Cardiac muscle cell (in vitro differentiated cells and primary cell): ENCODE results near the gene GAB3. TPM values are rescaled to one million over a fixed set of nuclear protein-coding genes. Genes with fewer than 3 reads are reported as not detected.

ENCODE experiments used
- DNase-seq, 2 donors: peaks; one replicate each; pipeline versions ENCODE4 v3.0.0 to v3.0.0-alpha.2; 2010 to 2017; ENCODE audit warnings: low read depth in 1 of 2, low spot score in 1 of 2
- H3K27ac ChIP-seq: fragments of 200-600 bp; sonication (generic); 2 replicates; pipeline ENCODE4 v1.5.1; 2016
- H3K27me3 ChIP-seq: fragments of 200-600 bp; sonication (generic); 2 replicates; pipeline ENCODE4 v1.6.0; 2016; ENCODE audit warnings: control low read depth
- H3K36me3 ChIP-seq: fragments of 200-600 bp; sonication (generic); 2 replicates; pipeline ENCODE4 v1.5.1; 2016; ENCODE audit warnings: control low read depth
- H3K4me1 ChIP-seq: fragments of 200-600 bp; sonication (generic); 2 replicates; pipeline ENCODE4 v1.8.1; 2017; ENCODE audit warnings: low read depth, mild to moderate bottlenecking, mixed run types
- H3K4me3 ChIP-seq: fragments of 200-600 bp; sonication (generic); 2 replicates; pipeline ENCODE4 v1.5.1; 2016; ENCODE audit warnings: mild to moderate bottlenecking
- H3K9me3 ChIP-seq: fragments of 200-600 bp; sonication (generic); 2 replicates; pipeline ENCODE4 v1.5.1; 2017; ENCODE audit warnings: low read depth, mild to moderate bottlenecking, control low read depth
- CTCF ChIP-seq: IDR thresholded peaks from 2 replicates; pipeline ENCODE4 v1.5.1; 2012; ENCODE audit warnings: low read depth, mild to moderate bottlenecking, low read length
- polyA plus RNA-seq: library from polyadenylated mRNA; unstranded; fragments of >200 nt; fragmentation: Nextera tagmentation; extraction: Ambion mirVana; gene quantifications from 2 replicates; pipeline ENCODE4 v1.2.1, GENCODE V29; 2016
- total RNA-seq: library from RNA; depleted of rRNA; stranded (reverse); fragments of >200 nt; gene quantifications from 2 replicates; pipeline ENCODE4 v1.2.3, GENCODE V29; 2016

GAB3 gene
- total and polyA plus RNA-seq, 2 experiments from 2014 or later = 0.45 TPM; not detected in 1

- Histone ChIP-seq H3K4me1 (no peaks in the 10 kb centered on the region), H3K27me3 (no peaks in the 10 kb centered on the region), H3K9me3 (no peaks in the 10 kb centered on the region)
Measured at GRCh38 chrX:154735695-154736393, 15.0 kb downstream of the GAB3 start.

GRCh38 chrX:154734061-154734781, 16.7 kb downstream of the GAB3 start:
- H3K27me3 ChIP-seq = no peaks in the 10 kb centered on the region
- no peaks in the 10 kb centered on the region for H3K36me3 ChIP-seq
- no peak overlapping the region for H3K27ac ChIP-seq
- H3K4me1 ChIP-seq = no peaks in the 10 kb centered on the region
- no peak for TF ChIP-seq CTCF
- H3K9me3 ChIP-seq = no peaks in the 10 kb centered on the region
- no peak overlapping the region for H3K4me3 ChIP-seq
- DNase-seq = peak in 1 of 2 donors; percentile 84

More at GRCh38 chrX:154735695-154736393, 15.0 kb downstream of the GAB3 start:
- no peaks in the 10 kb centered on the region for H3K36me3 ChIP-seq
- no peak overlapping the region for H3K4me3 ChIP-seq
- H3K27ac ChIP-seq = no peak overlapping the region
- TF ChIP-seq CTCF = no peak
- peak in 1 of 2 donors; percentile 94 for DNase-seq

GRCh38 chrX:154733066-154733425, 17.8 kb downstream of the GAB3 start:
- Histone ChIP-seq H3K27ac (no peak overlapping the region), H3K9me3 (no peaks in the 10 kb centered on the region), H3K36me3 (no peaks in the 10 kb centered on the region), H3K4me3 (no peak overlapping the region), H3K27me3 (no peaks in the 10 kb centered on the region), H3K4me1 (no peaks in the 10 kb centered on the region)
- DNase-seq = no peak
- TF ChIP-seq CTCF = no peak

- no peaks in the 10 kb centered on the region for H3K4me1 ChIP-seq
- H3K9me3 ChIP-seq = no peaks in the 10 kb centered on the region
- no peak for TF ChIP-seq CTCF
- H3K27ac ChIP-seq = no peak overlapping the region
- no peak overlapping the region for H3K4me3 ChIP-seq
- H3K27me3 ChIP-seq = no peaks in the 10 kb centered on the region
- H3K36me3 ChIP-seq = no peaks in the 10 kb centered on the region
- peak in 1 of 2 donors; percentile 39 for DNase-seq
Measured at GRCh38 chrX:154732421-154733065, 18.3 kb downstream of the GAB3 start.

GRCh38 chrX:154731881-154732280, 19.0 kb downstream of the GAB3 start:
- DNase-seq = peak in 1 of 2 donors; percentile 65
- no peaks in the 10 kb centered on the region for H3K36me3 ChIP-seq
- no peaks in the 10 kb centered on the region for H3K4me1 ChIP-seq
- H3K4me3 ChIP-seq = no peak overlapping the region
- no peaks in the 10 kb centered on the region for H3K27me3 ChIP-seq
- H3K9me3 ChIP-seq = no peaks in the 10 kb centered on the region
- H3K27ac ChIP-seq = no peak overlapping the region
- no peak for TF ChIP-seq CTCF
